HepG2 (cell line): ENCODE results near the gene HHATL.

Experiments used
- ATF7 ChIP-seq, 2 experiments: fragments of 450-650 bp in 1 of 2; sonication (generic) in 1 of 2; formaldehyde crosslinking in 1 of 2; IDR thresholded peaks; 2 replicates each; pipeline versions ENCODE4 v1.4.0 to v1.6.1; 2016 to 2020; ENCODE audit warnings: antibody characterized with exemption in 1 of 2, mild to moderate bottlenecking in 1 of 2, missing genetic modification reagents in 1 of 2
- HNRNPK ChIP-seq: fragments of 200-400 bp; formaldehyde crosslinking; IDR thresholded peaks from 2 replicates; pipeline ENCODE4 v1.6.1; 2018; ENCODE audit warnings: low read length, low read depth, moderate library complexity, mild to moderate bottlenecking; ENCODE audit not compliant: poor library complexity, severe bottlenecking
- KDM1A ChIP-seq: IDR thresholded peaks from 2 replicates; pipeline ENCODE4 v1.6.1; 2016; ENCODE audit warnings: missing compliant biosample characterization
- MED1 ChIP-seq: sonication (generic); formaldehyde crosslinking; IDR thresholded peaks from 2 replicates; pipeline ENCODE4 v1.4.0; 2020; ENCODE audit warnings: missing genetic modification reagents
- NFE2L1 ChIP-seq: sonication (generic); formaldehyde crosslinking; IDR thresholded peaks from 2 replicates; pipeline ENCODE4 v1.4.0; 2020; ENCODE audit warnings: missing genetic modification reagents, mild to moderate bottlenecking, borderline replicate concordance
- SALL1 ChIP-seq: sonication (generic); formaldehyde crosslinking; IDR thresholded peaks from 2 replicates; pipeline ENCODE4 v1.8.0; 2022; ENCODE audit warnings: mild to moderate bottlenecking, missing genetic modification reagents

DNA sequence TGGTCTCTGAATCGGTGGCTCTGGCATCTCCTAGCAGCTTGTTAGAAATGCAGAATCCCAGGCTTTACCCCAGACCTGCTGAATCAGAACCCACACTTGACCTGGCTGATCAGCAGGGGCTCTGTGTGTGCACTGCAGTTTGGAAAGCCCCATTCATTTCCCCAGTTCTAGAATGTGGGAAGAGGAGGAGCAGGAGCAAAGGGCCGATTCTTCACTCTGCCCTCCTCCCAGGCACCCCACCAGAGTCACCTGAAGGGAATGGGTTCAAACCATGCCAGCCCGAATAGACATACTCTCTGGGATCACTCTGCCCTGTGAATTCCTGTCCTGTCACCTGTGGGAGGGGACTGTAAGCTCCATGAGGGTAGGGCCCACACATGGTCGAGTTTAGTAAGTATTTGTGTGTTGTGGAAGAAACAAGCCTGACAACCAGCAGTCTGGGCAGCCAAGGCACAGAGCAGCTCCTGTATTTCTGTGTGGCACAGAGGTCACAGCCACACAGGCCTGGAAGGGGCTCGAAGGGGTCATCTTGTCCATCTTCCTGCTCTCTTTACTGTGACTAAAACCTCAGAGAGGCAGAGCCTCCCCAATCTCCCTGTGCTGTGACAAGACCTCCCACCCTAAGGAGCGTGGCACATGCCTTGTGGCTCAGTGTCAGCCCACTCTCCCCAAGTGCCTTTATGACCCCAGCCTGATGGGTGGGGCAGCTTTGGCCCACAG, 29.0 kb upstream of the HHATL start:
- TF ChIP-seq HNRNPK: no peak
- TF ChIP-seq NFE2L1 (CRISPR knock-in tag): no peak
- TF ChIP-seq KDM1A: no peak
- no peak for TF ChIP-seq ATF7 (IDR thresholded peaks at IDR 0.05)
- no peak for TF ChIP-seq ATF7 (CRISPR knock-in tag; IDR thresholded peaks at IDR 0.05)
- TF ChIP-seq SALL1 (CRISPR knock-in tag): no peak
- no peak for TF ChIP-seq MED1 (CRISPR knock-in tag)
